Hematopoietic multipotent progenitor cell treated with erythropoietin and hydrocortisone succinate and interleukin-3 and kit ligand, for 6 days (in vitro differentiated cells): ENCODE results near the gene RNF168.
"Not testable (repeated sequence)": the region's sequence is repeated elsewhere in the genome, so short reads cannot be mapped to it uniquely, and the experiment has no call there.

Experiments used
- DNase-seq: peaks from one replicate; pipeline ENCODE4 v3.0.0-alpha.2; 2015

Gene RNF168, protein sequence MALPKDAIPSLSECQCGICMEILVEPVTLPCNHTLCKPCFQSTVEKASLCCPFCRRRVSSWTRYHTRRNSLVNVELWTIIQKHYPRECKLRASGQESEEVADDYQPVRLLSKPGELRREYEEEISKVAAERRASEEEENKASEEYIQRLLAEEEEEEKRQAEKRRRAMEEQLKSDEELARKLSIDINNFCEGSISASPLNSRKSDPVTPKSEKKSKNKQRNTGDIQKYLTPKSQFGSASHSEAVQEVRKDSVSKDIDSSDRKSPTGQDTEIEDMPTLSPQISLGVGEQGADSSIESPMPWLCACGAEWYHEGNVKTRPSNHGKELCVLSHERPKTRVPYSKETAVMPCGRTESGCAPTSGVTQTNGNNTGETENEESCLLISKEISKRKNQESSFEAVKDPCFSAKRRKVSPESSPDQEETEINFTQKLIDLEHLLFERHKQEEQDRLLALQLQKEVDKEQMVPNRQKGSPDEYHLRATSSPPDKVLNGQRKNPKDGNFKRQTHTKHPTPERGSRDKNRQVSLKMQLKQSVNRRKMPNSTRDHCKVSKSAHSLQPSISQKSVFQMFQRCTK

DNA sequence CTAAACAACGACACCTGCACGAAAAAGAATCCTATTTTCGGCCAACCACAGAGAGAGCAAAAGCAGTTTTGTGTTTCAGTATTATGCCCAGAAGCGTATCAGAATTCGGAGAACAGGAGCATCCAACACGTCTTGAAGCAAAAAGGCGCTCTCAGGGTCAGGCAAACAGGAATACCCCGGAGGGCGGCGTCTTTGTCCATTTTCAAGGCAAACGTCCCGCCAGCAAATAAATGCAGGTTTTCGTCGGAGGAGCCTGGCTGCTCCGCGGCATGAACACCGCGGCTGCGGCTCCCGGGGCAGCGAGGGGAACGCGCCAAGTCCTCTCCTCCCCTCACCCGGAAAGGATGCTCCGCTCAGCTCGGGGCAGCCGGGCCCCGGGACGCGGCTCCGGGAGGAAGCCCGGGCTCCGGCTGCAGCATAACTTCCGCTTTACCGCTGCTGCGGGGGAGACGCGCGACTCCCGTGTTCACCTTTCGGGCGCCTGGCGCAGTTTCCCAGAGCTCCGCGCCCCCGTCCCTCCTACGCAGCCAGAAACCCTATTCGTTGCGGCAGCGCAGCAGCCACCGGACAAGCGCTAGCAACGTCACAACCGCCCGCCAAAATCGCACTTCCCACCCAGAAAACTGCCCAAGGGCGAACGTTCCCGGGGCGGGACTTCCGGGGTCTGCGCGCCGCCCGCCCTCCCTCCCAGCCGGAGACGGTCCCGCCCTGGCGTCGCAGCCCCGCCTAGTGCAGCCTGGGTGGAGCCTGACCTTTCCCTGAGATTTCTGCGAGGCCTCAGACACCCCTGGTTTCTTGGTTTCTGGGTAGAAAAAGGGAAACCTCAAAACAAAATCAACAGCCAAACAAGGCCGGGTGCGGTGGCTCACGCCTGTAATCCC lies at the start of gene RNF168:
TSS of gene RNF168 (minus strand) at position 573 of the 881 bp plus-strand sequence. CDS start 595 bp downstream, outside the sequence.
- peak; percentile 97 for DNase-seq

DNA sequence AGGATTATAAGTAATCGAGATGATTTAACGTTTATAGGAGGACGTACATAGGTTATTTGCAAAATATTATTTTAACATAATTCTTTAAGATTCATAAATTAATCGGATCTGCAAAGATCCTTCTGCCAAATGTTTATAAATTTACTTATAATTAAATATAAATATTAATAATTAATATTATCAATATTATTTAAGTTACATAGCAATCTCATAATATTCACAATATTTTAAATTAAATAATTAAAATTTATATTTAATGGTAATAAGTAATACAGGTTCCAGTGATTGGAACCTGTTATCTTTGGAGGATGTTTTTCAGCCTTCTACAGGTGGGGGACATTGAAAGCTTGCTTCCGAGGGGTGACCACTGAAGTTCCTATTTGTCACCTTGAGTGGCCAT lies 48.7 kb upstream of the RNF168 start:
- DNase-seq = no peak

DNA sequence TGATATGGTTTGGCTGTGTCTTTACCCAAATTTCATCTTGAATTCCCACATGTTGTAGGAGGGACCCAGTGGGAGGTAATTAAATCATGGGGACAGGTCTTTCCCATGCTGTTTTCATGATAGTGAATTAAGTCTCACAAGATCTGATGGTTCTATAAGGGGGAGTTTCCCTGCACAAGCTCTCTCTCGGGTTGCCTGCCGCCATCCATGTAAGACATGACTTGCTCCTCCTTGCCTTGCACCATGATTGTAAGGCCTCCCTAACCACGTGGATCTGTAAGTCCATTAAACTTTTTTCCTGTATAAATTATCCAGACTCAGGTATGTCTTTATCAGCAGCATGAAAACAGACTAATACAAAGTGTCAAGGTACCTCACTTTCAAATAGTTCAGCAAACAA lies 46.6 kb upstream of the RNF168 start:
- not testable (repeated sequence) for DNase-seq

DNA sequence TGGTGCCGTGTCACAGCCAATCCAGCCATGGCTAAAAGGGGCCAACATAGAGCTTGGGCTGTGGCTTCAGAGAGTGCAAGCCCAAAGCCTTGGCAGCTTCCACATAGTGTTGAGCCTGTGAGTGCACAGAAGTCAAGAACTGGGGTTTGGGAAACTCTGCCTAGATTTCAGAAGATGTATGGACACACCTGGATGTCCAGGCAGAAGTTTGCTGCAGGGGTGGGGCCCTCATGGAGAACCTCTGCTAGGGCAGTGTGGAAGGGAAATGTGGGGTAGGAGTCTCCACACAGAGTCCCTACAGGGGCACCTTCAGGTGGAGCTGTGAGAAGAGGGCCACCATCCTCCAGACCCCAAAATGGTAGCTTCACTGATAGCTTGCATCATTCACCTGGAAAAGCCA lies 45.7 kb upstream of the RNF168 start:
- not testable (repeated sequence) for DNase-seq

DNA sequence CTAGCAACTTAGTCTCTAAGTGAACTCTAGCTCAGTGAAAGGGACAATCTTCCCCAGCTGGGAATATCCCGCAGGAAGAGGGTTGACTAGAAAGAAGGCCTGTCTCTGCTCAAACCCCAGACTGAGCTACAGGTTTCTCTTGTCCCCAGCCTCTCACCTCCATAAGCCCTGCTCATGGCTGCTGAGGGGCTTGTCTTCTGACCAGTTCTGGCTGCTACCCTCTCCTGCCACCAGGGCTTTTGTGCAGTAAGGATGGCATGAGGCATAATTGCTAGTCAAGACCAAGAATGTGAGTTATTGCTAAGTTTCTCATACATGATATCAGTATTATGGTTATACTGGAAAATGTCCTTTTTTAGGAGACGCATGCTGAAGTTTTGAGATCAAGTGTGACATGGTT lies 43.5 kb upstream of the RNF168 start:
- DNase-seq = no peak

DNA sequence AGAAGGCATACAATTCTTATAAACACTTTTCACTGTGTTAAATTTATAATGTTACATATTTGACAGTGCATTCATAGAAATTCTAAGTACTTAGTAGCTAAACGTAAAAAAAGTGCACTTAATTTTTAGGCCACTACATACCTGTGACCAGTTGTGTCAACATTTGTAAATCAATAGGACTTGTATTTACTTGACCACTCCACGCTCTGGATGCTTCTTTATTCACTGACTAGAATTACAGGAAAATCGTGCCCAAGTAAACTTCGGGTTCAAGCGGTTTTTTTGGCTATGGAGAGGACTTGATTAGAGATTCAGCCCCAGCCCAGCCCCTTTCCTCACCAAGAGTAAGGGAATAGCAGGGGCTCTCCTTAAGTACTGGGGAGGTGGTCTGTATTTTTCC lies 43.0 kb upstream of the RNF168 start:
- DNase-seq = no peak

DNA sequence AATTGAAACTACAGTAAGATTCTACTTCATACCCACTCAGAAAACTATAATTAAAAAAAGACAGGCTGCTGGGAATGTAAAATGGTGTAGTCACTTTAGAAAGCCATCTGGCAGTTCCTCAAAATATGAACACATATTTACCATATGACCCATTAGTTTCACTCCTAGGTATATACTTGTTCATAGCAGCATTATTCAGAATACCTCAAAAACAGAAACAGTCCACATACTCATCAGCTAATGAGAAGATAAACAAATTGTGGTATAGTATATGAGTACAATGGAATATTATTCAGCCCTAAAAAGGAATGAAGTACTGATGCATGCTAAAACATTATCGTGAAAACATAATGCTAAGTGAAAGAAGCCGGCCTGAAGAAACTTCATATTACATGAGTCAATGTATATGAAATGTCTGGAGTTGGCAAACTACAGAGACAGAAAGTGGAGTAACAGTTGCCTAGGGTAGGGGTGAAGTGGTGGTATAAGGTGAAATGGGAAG lies 41.0 kb upstream of the RNF168 start:
- DNase-seq = no peak

DNA sequence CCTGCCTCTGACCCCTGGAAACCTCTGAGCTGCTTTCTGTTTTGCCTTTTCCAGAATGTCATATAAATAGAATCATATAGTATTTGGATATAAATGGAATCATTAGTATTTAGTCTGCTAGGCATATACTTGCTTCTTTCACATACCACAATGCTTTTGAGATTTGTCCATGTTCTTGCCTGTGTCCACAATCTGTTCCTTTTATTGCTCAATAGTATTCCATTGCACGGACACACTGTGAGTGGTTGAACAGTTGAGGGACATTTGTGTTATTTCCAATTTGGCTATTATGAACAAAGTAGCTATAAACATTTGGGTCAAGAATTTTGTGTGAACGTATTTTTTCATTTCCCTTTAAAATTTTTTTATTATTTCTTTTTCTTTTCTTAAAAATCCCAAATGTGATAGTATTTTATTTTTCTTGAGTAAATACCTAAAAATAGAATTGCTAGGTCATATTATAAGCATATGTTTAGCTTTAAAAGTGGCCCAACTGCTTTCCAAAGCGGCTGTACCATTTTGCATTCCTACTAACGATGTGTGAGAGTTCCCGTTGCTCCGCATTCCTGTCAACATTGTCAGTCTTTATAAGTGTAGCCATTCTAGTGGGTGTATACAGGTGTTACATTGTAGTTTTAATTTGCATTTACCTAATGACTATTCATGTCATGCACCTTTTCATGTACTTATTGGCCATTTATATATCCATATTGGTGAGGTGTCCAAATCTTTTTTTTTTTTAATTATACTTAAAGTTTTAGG lies 38.3 kb upstream of the RNF168 start:
- no peak for DNase-seq

DNA sequence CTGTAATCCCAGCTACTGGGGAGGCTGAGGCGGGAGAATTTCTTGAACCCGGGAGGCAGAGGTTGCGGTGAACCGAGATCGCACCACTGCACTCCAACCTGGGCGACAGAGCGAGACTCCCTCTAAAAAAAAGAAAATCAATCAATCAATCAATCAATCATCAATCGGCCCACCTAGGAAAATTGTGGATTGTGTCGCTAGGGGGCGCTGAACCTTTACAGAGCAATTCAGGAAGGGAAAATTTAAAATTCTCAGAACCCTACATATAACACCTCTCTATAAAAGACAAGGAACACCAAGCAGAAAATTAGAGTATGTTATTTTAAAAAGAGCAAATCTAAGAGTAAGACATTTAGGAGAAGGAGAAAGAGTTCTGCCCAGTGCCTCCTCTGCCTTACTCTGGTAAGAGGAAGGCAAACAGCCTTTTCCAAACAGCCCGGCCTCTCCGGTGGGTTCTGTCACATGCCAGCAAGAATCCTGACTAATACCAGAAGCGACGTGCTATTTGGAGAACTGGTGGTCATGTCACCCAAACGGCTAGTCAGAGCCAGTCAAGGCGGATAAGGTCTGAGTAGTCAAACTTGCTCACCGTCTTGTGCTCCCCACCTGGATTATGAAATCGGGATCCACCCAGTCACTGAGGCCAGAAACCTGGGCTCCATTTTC lies 33.9 kb upstream of the RNF168 start:
- DNase-seq = peak; percentile 69

DNA sequence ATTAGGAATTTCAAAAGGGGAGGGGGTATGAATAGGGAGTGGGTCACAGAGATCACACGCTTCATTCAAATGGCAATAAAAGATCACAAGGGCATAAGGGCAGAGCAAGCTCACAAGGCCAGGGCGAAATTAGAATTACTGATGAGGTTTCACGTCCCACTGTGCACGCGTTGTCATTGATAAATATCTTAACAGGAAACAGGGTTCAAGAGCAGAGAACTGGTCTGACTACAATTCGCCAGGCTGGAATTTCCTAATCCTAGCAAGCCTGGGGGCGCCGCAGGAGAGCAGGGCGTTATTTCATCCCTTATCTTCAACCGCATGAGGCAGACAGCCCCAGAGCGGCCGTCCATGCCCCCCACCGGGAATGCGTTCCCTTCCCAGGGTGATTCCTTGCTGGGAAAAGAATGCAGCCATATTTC lies 29.7 kb upstream of the RNF168 start:
- no peak for DNase-seq

DNA sequence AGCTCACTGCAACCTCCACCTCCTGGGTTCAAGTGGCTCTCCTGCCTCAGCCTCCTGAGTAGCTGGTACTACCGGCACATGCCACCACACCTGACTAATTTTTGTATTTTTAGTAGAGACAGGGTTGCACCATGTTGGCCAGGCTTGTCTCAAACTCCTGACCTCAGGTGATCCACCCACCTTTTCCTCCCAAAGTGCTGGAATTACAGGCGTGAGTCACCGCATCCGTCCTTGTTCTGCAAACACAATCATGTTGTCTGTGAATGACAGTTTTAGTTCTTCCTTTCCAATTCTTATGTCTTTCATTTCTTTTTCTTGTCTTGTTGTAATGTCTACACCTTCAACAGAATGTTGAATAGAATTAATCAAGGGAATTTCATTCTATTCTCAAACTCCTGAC lies 27.9 kb upstream of the RNF168 start:
- no peak for DNase-seq

DNA sequence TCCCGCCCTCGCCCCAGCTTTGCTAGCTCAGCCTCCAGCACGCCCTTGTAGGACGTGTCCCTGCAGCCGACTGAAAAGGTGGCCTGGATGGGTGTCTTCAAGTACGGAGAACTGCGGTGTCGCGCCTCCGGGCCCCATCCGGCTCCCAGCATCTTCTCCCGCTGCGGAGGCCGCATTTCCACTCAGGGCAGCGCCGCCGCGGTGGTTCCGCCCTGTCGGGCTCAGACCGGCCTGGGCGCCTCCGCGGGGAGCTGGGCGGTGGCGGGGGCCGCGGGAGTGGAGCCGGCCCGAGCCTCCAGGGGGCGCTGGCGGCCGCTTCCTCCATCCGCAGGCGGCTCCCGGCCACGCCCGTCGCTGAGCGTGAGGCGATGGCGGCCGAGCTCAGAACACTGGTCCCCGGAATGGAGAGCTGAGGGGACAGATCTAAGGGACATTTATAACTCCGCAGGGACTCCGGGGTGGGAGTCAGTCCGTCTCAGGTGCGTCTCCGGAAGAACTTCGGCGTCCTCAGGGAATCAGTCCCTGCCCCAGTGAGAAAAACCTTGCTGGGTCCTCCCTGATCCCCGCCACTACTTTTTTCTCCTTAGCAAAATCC lies 25.2 kb upstream of the RNF168 start:
- peak; percentile 86 for DNase-seq

DNA sequence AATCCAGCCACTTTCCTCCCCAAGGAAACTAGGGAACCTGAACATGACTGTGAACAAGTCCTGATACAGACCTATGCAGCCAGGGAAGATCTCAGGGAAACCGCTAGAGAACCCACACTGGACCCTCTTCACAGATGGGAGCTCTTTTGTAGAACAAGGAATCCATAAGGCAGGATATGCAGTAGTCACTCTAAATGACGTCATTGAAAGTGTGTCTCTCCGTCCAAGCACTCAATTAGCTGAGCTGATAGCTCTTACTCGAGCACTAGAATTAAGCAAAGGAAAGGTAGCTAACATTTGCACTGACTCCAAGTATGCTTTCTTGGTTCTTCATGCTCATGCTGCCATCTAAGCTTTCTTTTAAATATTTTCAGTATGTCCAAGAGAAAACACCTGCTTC lies 21.6 kb upstream of the RNF168 start:
- no peak for DNase-seq

DNA sequence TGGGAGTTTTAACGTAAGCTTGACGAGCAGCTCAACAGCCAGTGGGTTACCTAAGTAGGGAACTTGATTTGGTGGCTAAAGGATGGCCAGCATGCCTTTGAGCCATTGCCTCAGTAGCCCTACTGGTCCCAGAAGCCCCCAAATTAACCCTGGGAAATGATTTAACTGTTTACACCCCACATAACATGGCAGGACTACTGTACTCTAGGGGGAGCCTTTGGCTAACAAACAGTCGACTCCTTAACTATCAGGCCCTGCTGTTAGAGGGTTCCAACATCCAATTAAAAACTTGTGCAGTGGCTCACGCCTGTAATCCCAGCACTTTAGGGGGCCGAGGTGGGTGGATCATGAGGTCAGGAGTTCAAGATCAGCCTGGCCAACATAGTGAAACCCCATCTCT lies 21.0 kb upstream of the RNF168 start:
- DNase-seq = peak; percentile 69

DNA sequence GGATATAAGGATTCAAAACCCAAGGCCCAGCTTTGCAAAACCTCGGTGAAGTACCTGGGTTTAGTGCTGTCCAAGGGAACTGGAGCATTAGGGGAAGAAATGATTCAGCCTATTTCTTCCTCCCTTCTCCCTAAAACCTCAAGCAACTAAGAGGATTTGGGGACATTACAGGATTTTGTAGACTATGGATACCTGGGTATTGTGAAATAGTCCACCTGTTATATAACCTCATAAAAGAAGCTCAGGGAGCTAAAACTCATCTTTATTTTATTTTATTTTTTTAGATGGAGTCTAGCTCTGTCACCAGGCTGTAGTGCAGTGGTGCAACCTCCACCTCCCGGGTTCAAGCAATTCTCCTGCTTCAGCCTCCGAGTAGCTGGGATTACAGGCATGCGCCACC lies 20.3 kb upstream of the RNF168 start:
- DNase-seq = no peak

DNA sequence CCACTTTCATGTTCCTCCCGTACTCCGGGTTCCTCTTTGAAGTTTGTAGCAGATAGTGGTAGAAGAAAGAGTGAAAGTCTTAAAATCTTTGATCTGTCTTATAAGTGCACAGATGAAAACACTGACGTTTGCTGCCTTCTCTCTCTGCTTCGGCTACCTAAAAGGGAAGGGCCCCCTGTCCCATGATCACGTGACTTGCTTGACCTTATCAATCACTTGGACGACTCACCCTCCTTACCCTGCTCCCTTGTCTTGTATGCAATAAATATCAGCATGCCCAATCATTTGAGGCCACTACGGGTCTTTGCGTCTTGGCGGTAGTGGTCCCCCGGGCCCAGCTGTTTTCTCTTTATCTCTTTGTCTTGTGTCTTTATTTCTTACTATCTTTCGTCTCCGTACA lies 17.7 kb upstream of the RNF168 start:
- DNase-seq = not testable (repeated sequence)

DNA sequence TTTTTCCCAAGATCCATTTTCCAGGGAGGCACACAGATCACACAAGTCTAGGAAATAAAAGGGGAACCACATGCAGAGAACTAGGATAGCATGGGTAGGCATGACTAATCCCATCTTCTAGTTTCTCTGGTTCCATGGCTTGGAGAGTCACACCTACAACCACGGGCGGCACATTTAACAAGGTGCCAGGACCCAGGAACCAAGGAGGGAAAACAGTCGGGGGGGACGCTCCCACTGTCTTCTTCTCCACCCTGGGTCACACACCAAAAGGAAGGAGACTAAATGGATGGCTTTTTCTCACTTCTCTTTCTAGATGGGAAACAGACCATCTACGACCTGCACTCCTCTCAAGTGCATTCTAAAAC lies 16.1 kb upstream of the RNF168 start:
- peak; percentile 40 for DNase-seq

DNA sequence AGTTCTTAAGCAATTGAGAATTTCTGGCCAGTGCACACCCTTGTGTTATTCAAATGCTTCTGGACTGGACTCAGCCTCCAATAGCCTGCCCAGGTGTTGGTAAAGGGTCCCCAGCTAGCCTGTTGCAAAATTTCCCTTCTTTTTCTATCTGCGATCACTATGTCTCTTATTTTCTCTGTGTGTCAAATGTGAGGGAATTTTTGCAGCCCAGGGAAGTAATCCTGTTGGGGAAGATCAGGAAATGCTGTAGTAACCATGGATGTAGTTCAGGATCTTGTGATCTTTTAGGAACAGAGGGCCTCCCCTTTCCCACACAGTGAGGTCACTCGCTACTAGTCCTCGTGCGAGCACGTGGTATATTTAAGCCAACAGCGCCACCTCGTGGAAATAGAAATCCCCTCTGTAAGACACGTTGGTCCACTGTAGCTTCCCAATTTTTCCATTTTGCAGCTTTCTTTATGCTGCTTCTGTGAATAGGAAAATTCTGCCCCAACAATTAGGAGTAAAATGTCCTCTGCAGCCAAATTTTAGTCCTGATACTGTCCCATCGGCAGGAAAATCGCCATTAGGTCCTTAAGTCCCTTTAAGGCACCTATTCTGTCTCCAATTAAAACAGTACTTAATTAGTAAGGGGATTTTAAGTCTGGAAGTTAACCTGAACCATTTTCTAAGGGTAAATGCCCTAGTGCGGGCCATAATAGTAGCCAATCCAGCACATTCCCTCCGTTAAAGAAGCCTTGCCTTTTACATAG lies 15.6 kb upstream of the RNF168 start:
- DNase-seq = peak; percentile 88

DNA sequence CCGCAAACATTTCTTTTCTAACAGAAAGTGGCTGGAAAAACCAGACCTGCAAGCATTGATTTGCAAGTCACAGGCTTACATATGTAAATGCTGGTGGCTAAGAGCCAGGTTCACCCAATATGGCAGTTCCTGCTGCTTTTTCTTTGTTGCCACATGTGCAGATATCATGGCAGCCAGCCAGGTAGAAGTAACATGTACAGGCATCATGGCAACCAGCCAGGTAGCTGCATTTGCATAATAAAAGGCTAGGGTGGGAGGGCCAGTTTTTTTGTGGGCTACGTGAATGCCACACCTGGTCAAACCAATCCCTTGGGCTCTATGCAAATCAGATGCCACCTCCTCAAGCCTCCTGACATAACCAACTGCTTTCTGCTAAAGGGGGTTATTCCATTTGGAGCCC lies 14.4 kb upstream of the RNF168 start:
- DNase-seq = peak; percentile 73

DNA sequence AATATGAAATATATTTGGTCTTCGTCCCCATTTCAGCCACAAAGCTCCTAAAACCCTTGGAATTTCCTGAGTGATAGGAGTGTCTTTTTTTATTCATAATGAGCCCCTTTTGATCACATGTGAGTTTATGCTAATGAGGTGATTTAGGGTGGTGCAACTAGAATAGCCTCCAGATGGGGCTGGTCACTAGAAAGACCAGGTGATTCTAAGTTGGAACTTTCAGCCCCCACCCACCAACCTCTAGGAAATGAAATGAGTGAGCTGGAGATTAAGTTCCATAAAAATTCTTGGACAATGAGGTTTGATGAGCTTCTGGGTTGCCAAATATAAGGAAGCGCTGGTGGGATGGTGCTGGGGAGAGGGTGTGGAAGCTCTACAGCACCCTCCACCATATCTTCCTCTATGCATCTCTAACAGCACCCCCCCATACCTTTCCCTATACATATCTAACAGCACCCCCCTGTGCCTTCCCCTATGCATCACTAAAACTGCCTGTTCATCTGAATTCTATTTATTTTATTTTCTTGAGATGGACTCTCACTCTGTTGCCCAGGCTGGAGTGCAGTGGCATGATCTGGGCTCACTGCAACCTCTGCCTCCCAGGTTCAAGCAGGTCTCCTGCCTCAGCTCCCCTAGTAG lies 13.7 kb upstream of the RNF168 start:
- no peak for DNase-seq
